ENCODE measurements around the gene ZNF557.
"Not testable (repeated sequence)": the region's sequence is repeated elsewhere in the genome, so short reads cannot be mapped to it uniquely, and the experiment has no call there.

ZNF557 gene

GRCh38 chr19:7069042-7069903 is at the start of gene ZNF557:
Gene ZNF557, plus strand, starts transcription at chr19:7069703. Its CDS starts 5,372 bp downstream, at chr19:7075075.
- peak; percentile 95 for DNase-seq

DNA sequence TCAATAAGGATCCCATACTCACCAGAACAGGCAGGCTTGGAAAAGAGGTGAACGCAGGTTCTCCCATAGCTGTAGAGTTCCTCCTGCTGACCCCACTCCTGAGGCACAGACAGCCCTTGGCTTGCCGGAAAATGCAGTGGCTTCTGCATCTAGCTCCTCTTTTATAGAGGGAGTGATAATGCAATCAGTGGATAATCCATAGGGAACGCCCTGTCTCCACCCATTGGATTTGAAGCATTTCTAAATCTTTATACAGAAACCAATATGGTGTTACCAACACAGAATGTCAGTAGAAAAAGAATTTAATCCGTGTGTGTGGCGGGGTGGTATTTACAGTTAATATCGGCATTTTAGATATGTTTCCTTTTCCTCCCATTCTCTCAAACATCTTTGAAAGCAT is 48.2 kb upstream of the ZNF557 start, which contains the start of gene MBD3L2B:
TSS of gene MBD3L2B (minus strand) at position 101 of the 400 bp plus-strand sequence. CDS start at position 67, 34 bp downstream.
- DNase-seq, result not testable (repeated sequence)

DNA sequence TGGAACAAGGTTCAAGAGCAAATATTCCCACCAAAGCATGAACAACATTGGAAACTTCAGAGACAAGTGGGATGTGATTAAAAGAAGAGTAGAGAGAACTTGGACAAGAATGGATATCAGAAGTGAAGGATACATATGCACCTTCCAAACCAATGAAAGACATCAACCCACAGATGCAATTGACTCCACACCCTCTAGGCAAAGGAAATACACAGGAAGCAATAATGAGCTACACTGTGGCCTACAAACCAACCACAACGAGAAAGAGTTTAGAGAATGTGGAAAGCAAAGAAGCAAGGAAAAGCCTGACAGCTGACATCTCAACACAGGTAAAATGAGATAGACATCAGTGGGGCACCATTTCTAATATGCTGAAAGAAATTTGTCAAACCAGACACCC is 40.7 kb upstream of the ZNF557 start:
- not testable (repeated sequence) for DNase-seq

GRCh38 chr19:7030278-7030677 is 39.2 kb upstream of the ZNF557 start, which contains the start of gene MBD3L5:
Gene MBD3L5, plus strand, starts transcription at chr19:7030578. Its CDS starts 34 bp downstream, at chr19:7030612.
- DNase-seq, result not testable (repeated sequence)

DNA sequence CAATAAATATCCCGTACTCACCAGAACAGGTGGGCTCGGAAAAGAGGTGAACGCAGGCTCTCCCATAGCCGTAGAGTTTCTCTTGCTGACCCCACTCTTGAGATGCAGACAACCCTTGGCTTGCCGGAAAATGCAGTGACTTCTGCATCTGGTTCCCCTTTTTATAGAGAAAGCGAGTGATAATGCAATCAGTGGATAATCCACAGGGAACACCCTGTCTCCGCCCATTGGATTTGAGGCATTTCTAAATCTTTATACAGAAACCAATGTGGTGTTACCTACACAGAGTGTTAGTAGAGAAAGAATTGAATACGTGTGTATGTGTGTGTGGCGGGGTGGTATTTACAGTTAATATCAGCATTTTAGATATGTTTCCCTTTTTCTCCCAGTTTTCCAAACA is 29.4 kb upstream of the ZNF557 start, which contains the start of gene MBD3L4:
TSS of gene MBD3L4 (minus strand) at position 101 of the 400 bp plus-strand sequence. CDS start at position 66, 35 bp downstream.
- DNase-seq, result not testable (repeated sequence)

- not testable (repeated sequence) for DNase-seq
Observed at GRCh38 chr19:7041563-7041962, 27.9 kb upstream of the ZNF557 start.

GRCh38 chr19:7049021-7049420 is 20.5 kb upstream of the ZNF557 start, which contains the start of gene MBD3L2:
Gene MBD3L2, plus strand, starts transcription at chr19:7049321. Its CDS starts 53 bp downstream, at chr19:7049374.
- DNase-seq, result not testable (repeated sequence)

- DNase-seq, result not testable (repeated sequence)
Observed at GRCh38 chr19:7051421-7051820, 18.1 kb upstream of the ZNF557 start.

DNA sequence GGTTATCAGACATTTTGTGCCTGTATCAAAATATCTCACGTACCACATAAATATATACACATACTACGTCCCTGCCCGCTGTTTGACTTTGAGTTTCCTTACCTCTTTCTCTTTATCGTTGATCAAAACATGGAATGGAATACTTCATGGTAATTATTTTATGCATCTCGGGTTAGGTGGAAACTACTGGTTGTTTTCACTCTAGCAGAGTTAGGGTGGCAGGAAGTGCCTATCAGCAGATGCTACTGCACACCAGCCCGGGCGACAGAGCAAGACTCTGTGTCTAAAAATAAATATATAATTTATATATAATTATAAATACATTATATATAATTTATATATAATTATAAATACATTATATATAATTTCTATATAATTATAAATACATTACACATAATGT is 16.6 kb upstream of the ZNF557 start:
- not testable (repeated sequence) for DNase-seq

DNA sequence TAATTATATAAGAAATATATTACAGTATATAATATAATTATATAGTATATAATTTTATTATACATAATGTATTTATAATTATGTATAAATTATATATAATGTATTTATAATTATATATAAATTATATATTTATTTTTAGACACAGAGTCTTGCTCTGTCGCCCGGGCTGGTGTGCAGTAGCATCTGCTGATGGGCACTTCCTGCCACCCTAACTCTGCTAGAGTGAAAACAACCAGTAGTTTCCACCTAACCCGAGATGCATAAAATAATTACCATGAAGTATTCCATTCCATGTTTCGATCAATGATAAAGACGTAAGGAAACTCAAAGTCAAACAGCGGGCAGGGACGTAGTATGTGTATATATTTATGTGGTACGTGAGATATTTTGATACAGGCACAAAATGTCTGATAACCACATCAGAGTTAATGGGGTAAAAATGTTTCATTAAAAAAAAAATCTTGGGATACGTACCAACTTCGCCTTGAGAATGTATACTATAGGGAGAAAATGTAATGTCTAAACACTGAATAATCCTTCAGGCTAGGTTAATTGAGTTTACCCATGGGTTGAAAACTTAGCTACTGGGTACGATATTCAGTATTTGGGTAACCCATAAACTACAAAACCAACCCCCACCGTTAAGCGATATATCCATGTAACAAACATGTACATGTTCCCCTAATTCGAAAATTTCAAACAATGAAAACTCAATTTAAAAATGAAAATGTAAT is 14.7 kb upstream of the ZNF557 start:
- DNase-seq, result not testable (repeated sequence)

GRCh38 chr19:7055679-7056078 is 13.8 kb upstream of the ZNF557 start:
- DNase-seq, result not testable (repeated sequence)

DNA sequence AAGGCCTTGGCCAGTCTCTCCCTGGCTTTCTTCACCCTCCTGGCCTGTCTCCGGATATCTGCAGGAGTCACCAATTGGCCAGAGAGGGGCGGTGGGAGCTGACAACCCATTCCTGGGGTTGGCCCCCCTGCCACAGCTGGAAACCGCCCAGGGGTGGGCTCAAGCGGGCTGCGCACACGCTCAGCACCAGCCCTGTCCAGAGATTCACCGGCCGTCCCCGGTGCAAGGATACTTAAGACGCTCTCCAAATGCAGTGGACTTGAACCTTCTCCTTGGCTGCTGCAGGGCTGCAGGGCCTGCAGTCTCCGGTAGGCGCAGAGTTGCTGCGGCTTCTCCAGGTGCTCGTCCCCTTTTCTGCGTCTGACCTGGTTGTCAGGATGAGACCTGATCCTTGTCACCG is 13.1 kb upstream of the ZNF557 start:
- DNase-seq, result not testable (repeated sequence)

DNA sequence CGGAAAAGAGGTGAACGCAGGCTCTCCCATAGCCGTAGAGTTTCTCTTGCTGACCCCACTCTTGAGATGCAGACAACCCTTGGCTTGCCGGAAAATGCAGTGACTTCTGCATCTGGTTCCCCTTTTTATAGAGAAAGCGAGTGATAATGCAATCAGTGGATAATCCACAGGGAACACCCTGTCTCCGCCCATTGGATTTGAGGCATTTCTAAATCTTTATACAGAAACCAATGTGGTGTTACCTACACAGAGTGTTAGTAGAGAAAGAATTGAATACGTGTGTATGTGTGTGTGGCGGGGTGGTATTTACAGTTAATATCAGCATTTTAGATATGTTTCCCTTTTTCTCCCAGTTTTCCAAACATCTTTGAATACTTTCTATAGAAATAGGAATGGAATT is 10.9 kb upstream of the ZNF557 start, which contains the start of gene MBD3L3:
TSS of gene MBD3L3 (minus strand) at position 101 of the 400 bp plus-strand sequence. CDS start at position 30, 71 bp downstream.
- DNase-seq, result not testable (repeated sequence)

- not testable (repeated sequence) for DNase-seq
Observed at GRCh38 chr19:7059977-7060376, 9.5 kb upstream of the ZNF557 start.

DNA sequence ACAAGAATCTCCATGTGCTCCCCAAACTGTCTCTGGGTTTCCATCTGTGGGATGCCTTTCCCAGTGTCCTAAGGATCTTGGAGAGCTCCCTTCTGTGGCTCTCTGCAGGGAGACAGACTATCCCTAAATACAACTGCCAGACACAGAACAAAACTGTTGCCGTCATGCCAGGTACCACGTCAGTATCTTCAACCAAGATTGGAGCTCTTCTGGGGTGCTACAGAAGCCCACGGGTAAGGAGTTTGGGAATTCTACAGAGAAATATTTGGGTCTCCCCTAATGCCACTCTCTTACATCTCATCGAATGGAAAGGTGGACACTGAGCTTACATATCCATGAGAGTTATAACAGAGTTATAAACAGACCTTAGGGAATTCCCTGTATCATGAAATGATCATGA is 6.2 kb upstream of the ZNF557 start:
- no peak for DNase-seq

- DNase-seq, result no peak
Observed at GRCh38 chr19:7063764-7064418, 5.6 kb upstream of the ZNF557 start.

DNA sequence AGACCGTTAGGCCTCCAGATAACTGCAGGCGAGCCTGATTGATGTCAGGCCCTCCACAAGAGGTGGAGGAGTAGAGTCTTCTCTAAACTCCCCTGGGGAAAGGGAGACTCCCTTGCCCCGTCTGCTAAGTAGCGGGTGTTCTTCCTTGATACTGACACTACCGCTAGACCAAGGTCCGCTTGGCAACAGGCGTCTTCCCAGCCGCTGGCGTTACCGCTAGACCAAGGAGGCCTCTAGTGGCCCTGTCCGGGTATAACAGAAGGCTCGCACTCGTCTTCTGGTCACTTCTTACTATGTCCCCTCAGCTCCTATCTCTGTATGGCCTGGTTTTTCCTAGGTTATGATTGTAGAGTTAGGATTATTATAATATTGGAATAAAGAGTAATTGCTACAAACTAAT is 2.4 kb upstream of the ZNF557 start:
- not testable (repeated sequence) for DNase-seq

- DNase-seq, result no peak
Observed at GRCh38 chr19:7067716-7068115, 1.8 kb upstream of the ZNF557 start.

DNA sequence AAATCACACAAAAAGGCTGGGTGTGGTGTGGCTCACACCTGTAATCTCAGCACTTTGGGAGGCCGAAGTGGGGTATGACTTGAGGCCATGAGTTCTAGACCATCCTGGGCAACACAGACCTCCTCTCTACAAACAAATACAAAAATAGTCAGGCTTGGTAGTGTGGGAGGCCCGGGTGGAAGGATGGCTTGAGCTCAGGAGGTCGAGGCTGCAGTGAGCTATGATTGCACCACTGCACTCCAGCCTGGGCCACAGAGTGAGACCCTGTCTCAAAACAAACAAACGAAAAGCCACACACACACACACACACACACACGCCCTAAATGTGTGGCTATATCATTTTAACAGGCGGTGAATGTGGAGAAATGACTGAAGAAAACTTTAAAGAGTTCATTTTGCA is 904 bp upstream of the ZNF557 start:
- DNase-seq, result no peak

GRCh38 chr19:7069904-7070226 is 362 bp downstream of the ZNF557 start:
- no peak for DNase-seq

DNA sequence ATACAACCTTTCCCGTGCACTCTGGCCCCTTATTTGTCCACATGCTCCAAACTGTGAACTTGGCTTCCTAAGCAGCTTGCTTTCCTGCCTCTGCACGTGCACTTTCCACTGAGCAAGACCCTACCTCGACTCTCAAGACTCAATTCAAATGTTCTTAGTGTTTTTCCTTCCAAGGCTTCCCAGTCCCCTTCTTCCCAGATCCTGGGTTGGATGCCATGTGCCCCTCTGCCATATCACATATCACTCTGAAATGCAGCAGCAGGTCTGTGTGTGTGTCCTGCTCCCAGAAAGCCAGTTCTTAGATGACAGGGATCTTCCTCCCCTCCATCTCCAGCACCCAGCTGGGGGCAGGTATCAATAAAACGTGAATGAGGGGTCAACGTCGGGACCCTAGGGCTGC is 3.0 kb downstream of the ZNF557 start:
- DNase-seq, result no peak

DNA sequence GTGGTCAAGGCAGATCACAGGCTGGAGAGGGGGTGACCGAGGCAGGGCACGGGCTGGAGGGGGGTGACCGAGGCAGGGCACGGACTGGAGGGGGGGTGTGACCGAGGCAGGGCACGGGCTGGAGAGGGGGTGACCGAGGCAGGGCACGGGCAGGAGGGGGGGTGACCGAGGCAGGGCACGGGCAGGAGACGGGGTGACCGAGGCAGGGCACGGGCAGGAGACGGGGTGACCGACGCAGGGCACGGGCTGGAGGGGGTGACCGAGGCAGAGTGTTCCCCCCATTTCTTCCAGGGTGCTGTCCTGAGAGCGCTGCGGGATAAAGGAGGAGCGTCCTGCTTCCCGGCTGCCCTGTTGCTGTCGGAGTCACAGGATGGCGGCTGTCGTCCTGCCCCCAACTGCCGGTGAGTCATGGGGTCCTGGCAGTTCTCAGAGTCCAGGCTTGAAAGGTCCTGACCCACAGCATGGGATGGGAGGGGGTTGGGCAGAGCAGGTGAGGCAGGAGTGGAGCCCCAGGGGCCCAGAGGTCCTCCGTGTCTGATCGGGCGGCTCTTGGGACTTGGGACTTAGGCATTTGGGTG is 5.3 kb downstream of the ZNF557 start:
- DNase-seq, result no peak

Measured in NCI-H774 (cell line).